Measurements from ENCODE around the gene ARHGAP18.

ARHGAP18 gene

DNA sequence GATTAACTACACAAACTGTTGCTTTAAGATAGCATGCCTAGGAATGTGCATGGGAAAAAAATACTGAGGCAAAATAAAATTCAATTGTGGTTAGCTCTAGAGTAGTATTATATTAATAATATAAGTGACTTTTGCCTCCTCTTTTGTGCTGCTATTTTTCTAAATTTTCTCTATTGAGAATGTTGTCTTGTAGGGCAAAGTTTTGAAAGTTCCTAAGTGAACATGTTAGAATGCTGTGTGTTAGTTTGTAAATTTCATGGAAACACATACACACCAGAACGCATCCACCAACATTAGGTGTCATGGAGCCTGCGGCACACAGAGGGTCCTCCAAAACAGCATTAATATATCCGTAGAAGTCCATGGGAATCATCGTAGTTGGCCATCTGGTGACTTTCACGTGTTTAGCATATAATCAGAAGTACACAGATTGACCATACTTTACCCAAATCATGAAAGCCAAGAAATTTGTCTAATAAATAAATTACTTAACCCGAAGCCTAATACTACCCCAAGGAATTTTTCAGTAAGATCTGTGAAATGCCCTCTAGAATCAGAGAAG lies 25.6 kb downstream of the ARHGAP18 start:
- H3K36me3 ChIP-seq (ENCODE audit: control insufficient read depth in 2 of 2, insufficient read depth in 2 of 2, low read length in 2 of 2): no peaks in the 10 kb centered on the region
- no peaks in the 10 kb centered on the region for H3K9me3 ChIP-seq (ENCODE audit: control insufficient read depth in 2 of 2, low read length in 2 of 2)
- peaks cover 15 to 25% of the 10 kb centered on the region in 2 donors for H3K4me1 ChIP-seq (ENCODE audit: control insufficient read depth in 2 of 2, insufficient read depth in 2 of 2, low read length in 2 of 2)
- no peak overlapping the region for H3K4me3 ChIP-seq (ENCODE audit: low read length in 2 of 2)
- no peak overlapping the region for H3K9ac ChIP-seq (ENCODE audit: low read depth in 1 of 2, low read length in 2 of 2)
- peak overlapping the region; percentile 86 to 87 for H3K27ac ChIP-seq (ENCODE audit: low read depth in 2 of 2, low read length in 2 of 2)
- no peaks in the 10 kb centered on the region for H3K27me3 ChIP-seq (ENCODE audit: control insufficient read depth in 2 of 2, insufficient read depth in 2 of 2, low read length in 2 of 2)

GRCh38 chr6:129683601-129684322 lies 26.2 kb downstream of the ARHGAP18 start:
- Histone ChIP-seq H3K4me3 (ENCODE audit: low read length in 2 of 2) (no peak overlapping the region), H3K9me3 (ENCODE audit: control insufficient read depth in 2 of 2, low read length in 2 of 2) (no peaks in the 10 kb centered on the region), H3K4me1 (ENCODE audit: control insufficient read depth in 2 of 2, insufficient read depth in 2 of 2, low read length in 2 of 2) (peaks cover 15 to 25% of the 10 kb centered on the region in 2 donors), H3K36me3 (ENCODE audit: control insufficient read depth in 2 of 2, insufficient read depth in 2 of 2, low read length in 2 of 2) (no peaks in the 10 kb centered on the region), H3K27ac (ENCODE audit: low read depth in 2 of 2, low read length in 2 of 2) (peak overlapping the region; percentile 86 to 87), H3K27me3 (ENCODE audit: control insufficient read depth in 2 of 2, insufficient read depth in 2 of 2, low read length in 2 of 2) (no peaks in the 10 kb centered on the region), H3K9ac (ENCODE audit: low read depth in 1 of 2, low read length in 2 of 2) (peak overlapping the region in 1 of 2 donors; percentile 56)

DNA sequence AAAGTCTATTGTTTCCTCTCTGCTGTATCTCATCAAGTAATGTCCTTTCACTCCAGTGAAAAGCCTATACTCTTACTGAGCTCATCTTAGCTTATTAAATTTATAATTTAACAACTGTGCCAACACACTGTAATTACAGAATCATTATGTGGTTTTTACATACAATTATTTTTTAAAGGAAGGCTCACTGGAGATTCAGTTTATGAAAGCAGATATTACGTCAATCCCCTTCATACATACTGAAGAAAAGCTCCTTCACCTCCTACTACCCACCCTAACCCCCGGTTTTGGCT lies 28.1 kb downstream of the ARHGAP18 start:
- Histone ChIP-seq H3K4me1 (ENCODE audit: control insufficient read depth in 2 of 2, insufficient read depth in 2 of 2, low read length in 2 of 2) (peaks cover 15 to 21% of the 10 kb centered on the region in 2 donors), H3K9me3 (ENCODE audit: control insufficient read depth in 2 of 2, low read length in 2 of 2) (no peaks in the 10 kb centered on the region), H3K4me3 (ENCODE audit: low read length in 2 of 2) (no peak overlapping the region), H3K27me3 (ENCODE audit: control insufficient read depth in 2 of 2, insufficient read depth in 2 of 2, low read length in 2 of 2) (no peaks in the 10 kb centered on the region), H3K9ac (ENCODE audit: low read depth in 1 of 2, low read length in 2 of 2) (no peak overlapping the region), H3K36me3 (ENCODE audit: control insufficient read depth in 2 of 2, insufficient read depth in 2 of 2, low read length in 2 of 2) (no peaks in the 10 kb centered on the region), H3K27ac (ENCODE audit: low read depth in 2 of 2, low read length in 2 of 2) (no peak overlapping the region)

- no peaks in the 10 kb centered on the region for H3K36me3 ChIP-seq (ENCODE audit: control insufficient read depth in 2 of 2, insufficient read depth in 2 of 2, low read length in 2 of 2)
- H3K9me3 ChIP-seq (ENCODE audit: control insufficient read depth in 2 of 2, low read length in 2 of 2): no peaks in the 10 kb centered on the region
- H3K27ac ChIP-seq (ENCODE audit: low read depth in 2 of 2, low read length in 2 of 2): no peak overlapping the region
- H3K27me3 ChIP-seq (ENCODE audit: control insufficient read depth in 2 of 2, insufficient read depth in 2 of 2, low read length in 2 of 2): no peaks in the 10 kb centered on the region
- H3K4me1 ChIP-seq (ENCODE audit: control insufficient read depth in 2 of 2, insufficient read depth in 2 of 2, low read length in 2 of 2): peaks cover 7 to 21% of the 10 kb centered on the region in 2 donors
- no peak overlapping the region for H3K4me3 ChIP-seq (ENCODE audit: low read length in 2 of 2)
- no peak overlapping the region for H3K9ac ChIP-seq (ENCODE audit: low read depth in 1 of 2, low read length in 2 of 2)
These were observed 29.3 kb downstream of the ARHGAP18 start for GRCh38 chr6:129680633-129681032.

DNA sequence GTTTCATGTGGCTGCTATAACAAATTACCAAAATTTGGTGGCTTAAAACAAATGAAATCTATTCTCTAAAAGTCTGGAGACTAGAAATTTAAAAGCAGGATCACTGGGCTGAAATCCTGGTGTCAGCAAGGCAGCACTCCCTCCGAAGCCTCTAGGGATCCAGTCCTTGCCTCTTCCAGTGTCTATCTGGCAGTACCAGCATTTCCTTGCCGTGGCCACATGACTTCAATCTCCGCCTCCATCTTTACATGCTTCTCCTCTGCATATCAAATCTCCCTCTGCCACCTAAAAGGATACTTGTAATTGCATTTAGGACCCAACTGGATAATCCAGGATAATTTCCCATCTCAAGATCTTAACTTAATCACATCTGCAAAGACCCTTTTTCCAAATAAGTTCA lies 30.2 kb downstream of the ARHGAP18 start:
- Histone ChIP-seq H3K27ac (ENCODE audit: low read depth in 2 of 2, low read length in 2 of 2) (peak overlapping the region in 1 of 2 donors; percentile 57), H3K4me1 (ENCODE audit: control insufficient read depth in 2 of 2, insufficient read depth in 2 of 2, low read length in 2 of 2) (peaks cover 7 to 18% of the 10 kb centered on the region in 2 donors), H3K9me3 (ENCODE audit: control insufficient read depth in 2 of 2, low read length in 2 of 2) (no peaks in the 10 kb centered on the region), H3K27me3 (ENCODE audit: control insufficient read depth in 2 of 2, insufficient read depth in 2 of 2, low read length in 2 of 2) (no peaks in the 10 kb centered on the region), H3K9ac (ENCODE audit: low read depth in 1 of 2, low read length in 2 of 2) (no peak overlapping the region), H3K36me3 (ENCODE audit: control insufficient read depth in 2 of 2, insufficient read depth in 2 of 2, low read length in 2 of 2) (no peaks in the 10 kb centered on the region), H3K4me3 (ENCODE audit: low read length in 2 of 2) (no peak overlapping the region)

DNA sequence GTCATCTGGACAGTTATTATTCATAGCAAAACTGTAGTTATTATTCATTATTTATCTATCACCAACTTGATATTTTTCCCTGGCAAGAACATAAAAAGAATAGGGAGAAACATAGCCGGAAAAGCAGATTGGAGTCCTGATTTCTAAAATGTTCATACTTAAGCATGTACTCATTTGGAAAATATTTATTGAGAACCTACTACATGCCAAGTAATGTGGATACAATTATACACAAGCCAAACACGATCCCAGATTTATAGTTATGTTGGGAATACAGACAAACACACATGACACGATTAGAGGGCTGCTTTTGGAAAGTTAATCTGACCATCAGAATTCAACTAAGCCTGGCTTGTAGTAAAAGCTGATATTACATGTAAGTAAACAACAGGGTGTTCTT lies 30.7 kb downstream of the ARHGAP18 start:
- Histone ChIP-seq H3K4me3 (ENCODE audit: low read length in 2 of 2) (no peak overlapping the region), H3K9ac (ENCODE audit: low read depth in 1 of 2, low read length in 2 of 2) (no peak overlapping the region), H3K4me1 (ENCODE audit: control insufficient read depth in 2 of 2, insufficient read depth in 2 of 2, low read length in 2 of 2) (peaks cover 4 to 14% of the 10 kb centered on the region in 2 donors), H3K9me3 (ENCODE audit: control insufficient read depth in 2 of 2, low read length in 2 of 2) (no peaks in the 10 kb centered on the region), H3K27me3 (ENCODE audit: control insufficient read depth in 2 of 2, insufficient read depth in 2 of 2, low read length in 2 of 2) (no peaks in the 10 kb centered on the region), H3K27ac (ENCODE audit: low read depth in 2 of 2, low read length in 2 of 2) (peak overlapping the region in 1 of 2 donors; percentile 57), H3K36me3 (ENCODE audit: control insufficient read depth in 2 of 2, insufficient read depth in 2 of 2, low read length in 2 of 2) (no peaks in the 10 kb centered on the region)

- Histone ChIP-seq H3K9ac (ENCODE audit: low read depth in 1 of 2, low read length in 2 of 2) (no peak overlapping the region), H3K4me1 (ENCODE audit: control insufficient read depth in 2 of 2, insufficient read depth in 2 of 2, low read length in 2 of 2) (peaks cover under 1 to 6% of the 10 kb centered on the region in 2 donors), H3K36me3 (ENCODE audit: control insufficient read depth in 2 of 2, insufficient read depth in 2 of 2, low read length in 2 of 2) (no peaks in the 10 kb centered on the region), H3K4me3 (ENCODE audit: low read length in 2 of 2) (no peak overlapping the region), H3K27ac (ENCODE audit: low read depth in 2 of 2, low read length in 2 of 2) (no peak overlapping the region), H3K9me3 (ENCODE audit: control insufficient read depth in 2 of 2, low read length in 2 of 2) (no peaks in the 10 kb centered on the region), H3K27me3 (ENCODE audit: control insufficient read depth in 2 of 2, insufficient read depth in 2 of 2, low read length in 2 of 2) (no peaks in the 10 kb centered on the region)
These were observed 31.5 kb downstream of the ARHGAP18 start for GRCh38 chr6:129678463-129678862.

DNA sequence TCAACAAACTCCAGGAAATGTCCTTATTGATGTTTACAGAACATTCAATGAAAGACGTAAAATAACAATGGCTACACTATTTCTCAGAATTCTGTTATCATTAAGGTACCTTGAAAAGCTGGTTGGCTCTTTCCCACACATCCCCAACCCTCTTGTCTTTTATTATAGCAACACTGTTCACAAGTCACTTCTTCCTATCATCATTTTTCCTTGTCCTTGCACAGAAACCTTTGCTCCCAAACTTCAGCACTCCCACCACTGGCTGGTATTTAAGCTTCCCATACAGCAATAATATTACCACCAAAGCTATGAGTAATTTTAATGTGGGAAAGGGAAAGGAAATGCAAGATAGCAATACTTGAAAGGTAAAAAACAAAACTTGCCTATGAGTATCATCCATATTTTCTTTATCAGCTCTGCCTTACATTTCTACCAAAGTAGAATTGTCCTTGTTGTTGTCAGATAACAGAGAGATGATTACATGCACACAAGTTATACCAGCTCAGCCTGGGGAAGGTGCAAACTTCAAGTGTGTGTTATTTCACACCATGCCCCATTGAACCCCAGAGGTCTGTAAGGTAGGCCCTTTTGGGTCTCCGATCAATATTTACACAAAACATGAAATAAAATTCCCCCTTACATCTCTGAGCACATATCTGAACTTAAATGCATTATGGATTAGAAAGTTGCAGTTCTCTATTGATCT lies 32.2 kb downstream of the ARHGAP18 start:
- H3K4me1 ChIP-seq (ENCODE audit: control insufficient read depth in 2 of 2, insufficient read depth in 2 of 2, low read length in 2 of 2): peaks cover 0 to 4% of the 10 kb centered on the region in 2 donors
- no peaks in the 10 kb centered on the region for H3K27me3 ChIP-seq (ENCODE audit: control insufficient read depth in 2 of 2, insufficient read depth in 2 of 2, low read length in 2 of 2)
- H3K27ac ChIP-seq (ENCODE audit: low read depth in 2 of 2, low read length in 2 of 2): no peak overlapping the region
- H3K9me3 ChIP-seq (ENCODE audit: control insufficient read depth in 2 of 2, low read length in 2 of 2): no peaks in the 10 kb centered on the region
- no peak overlapping the region for H3K9ac ChIP-seq (ENCODE audit: low read depth in 1 of 2, low read length in 2 of 2)
- no peaks in the 10 kb centered on the region for H3K36me3 ChIP-seq (ENCODE audit: control insufficient read depth in 2 of 2, insufficient read depth in 2 of 2, low read length in 2 of 2)
- H3K4me3 ChIP-seq (ENCODE audit: low read length in 2 of 2): no peak overlapping the region

DNA sequence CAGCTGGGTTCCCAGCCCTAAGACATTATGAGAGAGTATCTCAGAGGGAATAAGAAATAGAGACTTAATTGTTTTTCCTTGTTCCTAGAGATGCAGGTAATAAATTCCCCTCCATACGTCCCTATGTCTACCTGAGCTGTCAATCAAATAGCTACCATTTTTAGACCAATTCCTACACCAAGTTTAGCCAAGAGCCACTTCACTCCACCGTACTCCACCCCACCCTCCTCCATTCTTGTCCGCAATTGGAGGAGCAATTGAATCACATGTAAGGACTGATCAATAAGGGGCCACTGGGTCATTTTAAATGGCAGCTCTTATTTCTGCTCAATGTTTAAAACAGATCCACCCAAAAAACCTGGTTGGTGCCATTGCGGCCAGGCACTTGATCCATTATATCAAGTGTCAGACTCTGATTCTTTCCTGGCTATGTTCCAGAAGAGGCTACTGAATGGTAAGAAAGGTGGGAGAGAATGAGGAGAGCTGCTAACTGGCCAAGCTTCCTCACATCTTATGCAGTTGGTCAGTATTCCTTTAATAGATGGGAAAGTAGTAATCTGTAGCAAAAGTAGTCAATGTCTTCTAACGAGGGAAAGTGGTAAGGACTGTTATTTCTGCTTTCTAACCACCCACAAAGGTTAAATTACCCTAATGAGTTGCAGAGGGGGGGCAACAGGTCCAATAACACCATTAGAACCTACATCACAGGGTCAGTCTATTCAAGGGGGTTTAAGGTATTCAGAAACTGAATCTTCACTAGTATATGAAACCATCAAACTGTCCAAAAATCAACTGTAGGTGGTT lies 34.1 kb downstream of the ARHGAP18 start:
- no peak overlapping the region for H3K27ac ChIP-seq (ENCODE audit: low read depth in 2 of 2, low read length in 2 of 2)
- H3K4me1 ChIP-seq (ENCODE audit: control insufficient read depth in 2 of 2, insufficient read depth in 2 of 2, low read length in 2 of 2): peaks cover 2 to 8% of the 10 kb centered on the region in 2 donors
- no peak overlapping the region for H3K9ac ChIP-seq (ENCODE audit: low read depth in 1 of 2, low read length in 2 of 2)
- H3K9me3 ChIP-seq (ENCODE audit: control insufficient read depth in 2 of 2, low read length in 2 of 2): no peaks in the 10 kb centered on the region
- H3K4me3 ChIP-seq (ENCODE audit: low read length in 2 of 2): no peak overlapping the region
- no peaks in the 10 kb centered on the region for H3K27me3 ChIP-seq (ENCODE audit: control insufficient read depth in 2 of 2, insufficient read depth in 2 of 2, low read length in 2 of 2)
- H3K36me3 ChIP-seq (ENCODE audit: control insufficient read depth in 2 of 2, insufficient read depth in 2 of 2, low read length in 2 of 2): no peaks in the 10 kb centered on the region

- Histone ChIP-seq H3K9ac (ENCODE audit: low read depth in 1 of 2, low read length in 2 of 2) (no peak overlapping the region), H3K27ac (ENCODE audit: low read depth in 2 of 2, low read length in 2 of 2) (no peak overlapping the region), H3K4me1 (ENCODE audit: control insufficient read depth in 2 of 2, insufficient read depth in 2 of 2, low read length in 2 of 2) (peaks cover 2 to 8% of the 10 kb centered on the region in 2 donors)
These were observed 36.2 kb downstream of the ARHGAP18 start for GRCh38 chr6:129673748-129674147.

More at GRCh38 chr6:129673748-129674147, 36.2 kb downstream of the ARHGAP18 start:
- Histone ChIP-seq H3K27me3 (ENCODE audit: control insufficient read depth in 2 of 2, insufficient read depth in 2 of 2, low read length in 2 of 2) (no peaks in the 10 kb centered on the region), H3K36me3 (ENCODE audit: control insufficient read depth in 2 of 2, insufficient read depth in 2 of 2, low read length in 2 of 2) (no peaks in the 10 kb centered on the region), H3K9me3 (ENCODE audit: control insufficient read depth in 2 of 2, low read length in 2 of 2) (no peaks in the 10 kb centered on the region), H3K4me3 (ENCODE audit: low read length in 2 of 2) (no peak overlapping the region)
